ENCODE measurements around the gene SLC14A1.

SLC14A1 gene

GRCh38 chr18:45760462-45761036, 36.6 kb downstream of the SLC14A1 start:
- no peak for DNase-seq

- DNase-seq, result no peak
Measured at GRCh38 chr18:45761512-45762114, 37.6 kb downstream of the SLC14A1 start.

DNA sequence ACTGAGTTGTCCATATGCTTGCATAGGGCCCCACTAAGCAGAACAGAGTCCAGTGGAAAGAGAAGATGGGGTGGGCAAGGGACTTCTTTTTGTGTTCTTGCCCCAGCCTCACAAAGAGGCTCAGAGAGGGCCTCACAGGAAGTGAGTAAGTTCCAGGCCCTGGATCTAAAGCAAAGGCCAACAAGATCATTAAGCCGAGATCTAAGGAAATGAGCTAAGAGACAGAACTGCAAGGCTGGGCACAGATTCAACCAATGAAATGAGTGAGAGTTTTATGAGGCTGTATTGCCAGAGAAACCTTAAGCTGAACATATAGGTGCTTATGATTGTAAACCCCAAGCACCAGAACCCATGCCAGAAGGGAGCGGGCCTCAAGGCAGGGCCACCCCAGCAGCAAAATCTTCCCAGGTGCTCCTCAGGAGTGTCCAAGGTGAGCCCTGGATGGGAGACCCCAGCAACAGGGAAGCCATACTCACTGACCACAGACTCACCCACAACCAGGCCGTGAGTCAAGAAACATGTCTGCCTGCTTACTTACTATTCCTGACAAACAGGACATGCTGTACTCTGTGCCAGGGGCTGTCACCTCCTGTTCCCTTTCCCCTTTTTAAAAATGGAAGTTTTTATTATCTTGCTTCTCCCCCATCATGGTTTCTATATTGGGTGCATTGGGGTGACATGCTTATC, 40.2 kb downstream of the SLC14A1 start:
- DNase-seq, result no peak

DNA sequence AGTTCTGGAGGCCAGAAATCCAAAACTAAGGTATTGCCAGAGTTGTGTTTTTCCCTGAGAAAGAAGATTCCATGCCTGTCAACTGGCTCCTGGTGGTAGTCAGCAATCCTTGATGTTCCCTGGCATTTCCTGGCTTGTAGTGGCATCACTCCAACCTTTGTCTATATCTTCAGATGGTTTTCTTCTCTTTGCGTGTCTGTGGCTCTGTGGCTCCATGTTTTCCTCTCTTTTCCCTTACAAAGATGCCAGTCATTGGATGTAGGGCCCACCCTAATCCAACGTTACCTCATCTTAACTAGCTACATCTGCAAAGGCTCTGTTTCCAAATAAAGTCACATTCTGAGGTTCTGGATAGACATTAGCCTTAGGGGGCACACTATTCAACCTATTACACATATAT, 41.8 kb downstream of the SLC14A1 start:
- no peak for DNase-seq

DNA sequence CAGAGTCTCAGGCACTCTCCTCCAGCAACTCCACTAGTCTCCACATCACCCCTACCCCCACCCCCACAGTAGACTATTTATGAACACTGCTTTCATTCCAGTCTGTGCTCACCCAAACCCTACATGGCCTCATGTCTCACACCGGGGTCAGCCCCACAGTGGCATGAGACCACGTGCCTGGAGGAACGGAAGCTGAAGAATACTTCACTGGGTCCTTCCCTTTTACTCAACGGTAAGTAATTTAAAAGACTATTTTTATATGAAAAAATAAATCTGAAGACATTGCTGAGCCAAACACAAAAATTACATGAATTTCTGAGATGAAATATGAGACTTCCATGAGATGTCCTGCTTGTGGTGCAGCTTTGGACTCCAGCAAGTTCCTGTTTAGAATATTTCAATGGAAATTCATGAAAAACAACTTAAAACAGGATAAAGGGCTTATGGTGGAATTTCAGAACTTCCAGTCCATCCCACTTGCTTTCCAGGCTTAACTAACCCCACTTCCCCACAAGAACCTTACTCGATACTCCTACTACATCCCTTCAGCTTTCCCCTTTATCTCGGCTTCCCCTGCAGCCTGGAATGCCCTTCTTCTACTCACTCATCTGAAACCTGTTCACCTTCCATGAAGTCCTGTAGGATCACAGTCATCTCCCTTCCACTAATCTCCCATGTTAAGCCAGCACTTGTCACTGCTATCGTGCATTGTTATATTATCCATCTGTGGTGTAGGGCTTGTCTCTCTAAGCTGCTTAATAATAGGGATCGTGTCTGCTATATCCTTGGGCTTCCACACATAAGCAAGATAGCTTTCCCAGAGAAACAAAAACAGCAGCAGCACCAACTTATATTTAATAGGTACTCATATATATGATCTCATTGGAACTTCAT, 47.9 kb downstream of the SLC14A1 start:
- no peak for DNase-seq

- DNase-seq, result no peak
Measured at GRCh38 chr18:45774065-45774521, 50.1 kb downstream of the SLC14A1 start.

GRCh38 chr18:45775241-45775676, 51.3 kb downstream of the SLC14A1 start:
- DNase-seq, result peak; percentile 57

GRCh38 chr18:45775743-45776142, 51.8 kb downstream of the SLC14A1 start:
- DNase-seq, result no peak

- no peak for DNase-seq
Measured at GRCh38 chr18:45777393-45777792, 53.4 kb downstream of the SLC14A1 start.

DNA sequence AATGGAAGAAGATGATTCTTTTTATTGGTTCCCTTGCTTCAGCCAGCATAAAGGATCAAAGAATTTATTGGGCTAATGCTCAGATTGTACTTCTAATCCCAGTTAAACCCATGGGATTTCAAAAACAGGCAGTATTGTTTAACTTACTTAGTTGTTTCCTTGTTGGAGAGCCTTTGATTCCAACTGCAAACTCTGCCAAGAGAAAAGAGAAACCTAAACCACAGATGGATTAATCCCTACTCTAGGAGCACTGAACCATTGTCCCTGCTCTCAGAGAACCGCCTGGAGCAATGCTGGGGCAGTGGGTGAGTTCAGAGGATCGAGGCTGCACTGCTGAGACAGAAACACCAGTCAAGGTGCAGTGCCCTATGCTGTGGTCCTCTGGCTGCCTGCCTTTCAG, 56.6 kb downstream of the SLC14A1 start:
- no peak for DNase-seq

DNA sequence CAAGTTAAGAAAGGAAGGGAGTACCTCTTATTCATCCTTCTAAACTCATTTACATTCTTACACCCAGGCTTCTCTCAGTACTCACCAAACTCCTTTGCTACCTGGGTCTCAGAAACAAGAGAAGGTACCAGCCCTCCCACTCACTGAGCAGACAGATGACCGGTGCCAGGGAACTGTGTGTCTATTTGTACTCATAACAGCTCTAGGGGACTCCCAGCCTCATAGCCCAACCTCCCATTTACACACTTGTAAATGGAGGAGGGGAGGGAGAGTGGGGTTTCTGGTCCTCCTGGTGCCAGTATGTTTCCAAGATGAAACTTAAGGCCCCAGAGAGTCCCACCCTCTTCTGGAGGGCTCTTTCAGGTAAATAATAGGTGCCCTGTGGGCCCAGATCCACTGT, 58.7 kb downstream of the SLC14A1 start:
- no peak for DNase-seq

- no peak for DNase-seq
Measured at GRCh38 chr18:45783097-45784075, 59.4 kb downstream of the SLC14A1 start.

GRCh38 chr18:45785134-45785533, 61.2 kb downstream of the SLC14A1 start:
- no peak for DNase-seq

DNA sequence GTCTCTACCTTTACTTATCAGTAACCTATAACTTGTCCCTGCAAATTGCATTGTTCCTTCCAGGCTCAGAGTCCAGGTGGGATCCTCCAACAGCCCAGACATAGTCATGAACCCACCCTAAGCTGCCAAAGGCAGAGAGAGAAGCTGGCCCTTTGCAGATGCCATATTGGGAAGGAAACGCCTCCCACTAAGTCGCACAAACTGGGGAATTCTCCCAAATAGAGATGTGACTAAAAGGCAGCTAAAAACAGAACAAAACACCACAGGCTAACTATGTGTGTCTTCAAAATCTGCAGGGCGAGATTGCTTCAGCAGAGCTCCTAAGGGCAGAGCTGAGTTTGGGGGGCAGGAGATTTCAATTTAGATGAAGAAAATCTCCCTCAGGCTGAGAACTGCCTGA, 63.0 kb downstream of the SLC14A1 start:
- DNase-seq, result no peak

DNA sequence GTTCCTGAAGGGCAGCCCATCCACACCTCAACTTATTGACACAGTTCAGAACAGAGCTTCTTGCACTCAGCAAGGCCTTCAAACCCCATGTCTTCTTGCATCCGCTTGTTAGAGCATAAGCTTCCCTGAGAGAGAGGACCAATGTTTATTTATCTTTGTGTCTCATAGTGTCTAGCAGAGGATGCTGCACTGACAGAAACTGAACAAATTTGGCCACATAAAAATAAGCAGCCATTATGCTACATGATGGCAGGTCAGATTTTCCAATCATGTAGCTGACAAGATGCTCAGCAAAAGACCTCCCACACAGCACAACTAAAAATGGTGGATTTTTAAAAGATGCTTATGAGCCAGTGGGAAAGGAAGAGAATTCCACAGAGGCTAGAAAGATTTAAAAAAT, 63.4 kb downstream of the SLC14A1 start:
- DNase-seq, result no peak

DNA sequence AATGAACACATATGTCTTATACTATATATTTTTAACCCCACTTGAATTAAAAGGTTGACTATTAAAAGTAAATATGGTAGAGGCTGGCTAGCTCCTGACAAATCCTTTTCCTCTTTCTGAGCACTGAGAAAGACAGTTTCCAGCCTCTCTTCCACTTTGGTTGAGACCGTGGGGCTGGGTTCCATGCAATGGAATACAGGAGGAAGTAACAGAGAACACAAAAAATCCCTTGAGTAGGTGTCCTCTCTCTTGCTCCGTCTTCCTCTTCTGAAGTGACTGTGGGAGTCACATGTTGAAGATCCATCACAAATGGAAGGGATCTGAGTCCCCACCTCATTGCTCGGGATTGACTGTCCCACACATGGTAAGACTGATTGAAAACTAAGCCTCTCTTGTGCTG, 64.9 kb downstream of the SLC14A1 start:
- no peak for DNase-seq

GRCh38 chr18:45792506-45793263, 68.7 kb downstream of the SLC14A1 start:
- DNase-seq, result no peak

DNA sequence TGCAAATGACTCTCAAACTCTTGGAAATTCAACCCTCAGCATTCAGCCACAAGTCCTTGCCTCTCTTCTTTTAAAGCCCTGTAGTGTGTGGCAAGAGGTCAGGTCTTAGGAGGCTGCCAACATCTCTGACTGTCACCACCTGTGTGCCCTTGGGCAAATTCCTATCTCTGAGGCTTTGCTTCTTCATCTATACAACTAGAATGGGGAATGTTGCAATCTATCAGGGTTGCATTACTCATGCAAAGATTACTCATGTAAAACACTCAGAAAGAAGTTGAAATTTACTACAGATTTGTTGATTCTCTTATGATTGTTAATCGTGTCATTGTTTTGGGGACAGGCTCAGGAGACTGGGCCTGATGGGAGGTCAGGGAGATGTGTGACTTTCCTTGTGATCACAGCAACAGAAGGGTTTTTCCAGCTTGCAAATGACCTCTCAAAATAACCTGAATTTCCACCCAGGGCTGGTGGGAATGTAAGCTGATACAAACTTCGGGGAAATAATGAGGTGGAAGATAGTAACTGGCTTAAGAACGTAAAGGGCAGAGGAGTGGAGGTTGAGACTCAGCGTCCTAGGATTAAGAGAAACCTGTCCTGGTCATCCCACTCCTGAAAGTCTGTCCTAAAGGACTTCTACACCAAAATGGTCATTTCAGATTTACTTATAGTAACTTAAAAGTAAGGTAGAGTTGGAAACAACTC, 69.4 kb downstream of the SLC14A1 start:
- no peak for DNase-seq

DNA sequence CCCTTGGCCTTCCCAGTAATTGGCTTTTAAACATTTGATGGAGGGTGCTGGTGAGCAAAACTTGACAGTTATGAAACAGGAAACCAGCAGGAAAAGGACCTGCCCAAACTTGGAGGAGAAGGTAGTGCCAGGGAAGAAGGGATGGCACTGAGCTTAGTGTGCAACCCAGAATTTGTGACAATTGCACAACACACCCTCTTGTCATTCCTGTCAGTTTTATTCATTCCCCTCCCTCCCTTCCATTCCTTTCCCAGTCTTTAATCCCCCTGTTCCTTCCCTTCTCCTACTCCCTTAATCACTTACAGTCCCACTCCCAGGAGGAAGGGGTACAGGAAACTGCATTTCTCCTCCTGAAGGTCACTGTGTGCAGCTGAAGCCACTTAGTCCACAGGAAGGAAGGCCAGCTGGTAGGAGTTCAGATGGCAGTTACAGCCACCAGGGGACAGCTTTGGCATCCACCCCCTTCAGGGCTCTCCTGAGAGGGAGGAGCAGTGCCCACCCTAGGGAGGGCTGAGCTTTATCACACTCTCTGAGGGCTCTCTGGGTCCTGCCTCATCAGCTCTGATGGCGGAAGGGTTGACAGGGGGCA, 77.5 kb downstream of the SLC14A1 start:
- DNase-seq, result no peak
